A673 (cell line): ENCODE measurements around the gene MATR3.

ENCODE experiments used
- CTCF ChIP-seq: fragments of 300-800, 200-600 bp; sonication (generic); conservative IDR thresholded peaks from 2 replicates; pipeline ENCODE4 v1.5.1; 2017; ENCODE audit warnings: low read depth, mild to moderate bottlenecking, antibody characterized with exemption, low read length, moderate library complexity, mixed read lengths
- EZH2 ChIP-seq: fragments of 200-600 bp; sonication (generic); IDR thresholded peaks from 2 replicates; pipeline ENCODE4 v1.6.1; 2017; ENCODE audit warnings: borderline replicate concordance, low read depth, mild to moderate bottlenecking, mixed read lengths, antibody characterized with exemption, low read length; ENCODE audit not compliant: poor library complexity, severe bottlenecking

- TF ChIP-seq CTCF (no peak), EZH2 (no peak)
These were observed 26.1 kb upstream of the MATR3 start for GRCh38 chr5:139267481-139267880.
